Ramos (cell line): ENCODE measurements around the gene MEGF11.
"Not testable (repeated sequence)": the region's sequence is repeated elsewhere in the genome, so short reads cannot be mapped to it uniquely, and the experiment has no call there.

ENCODE experiments used
- in situ Hi-C: fragments of 300-500 bp; cut with MboI; formaldehyde crosslinking; loops from one replicate; pipeline ENCODE4 v1.14.3; 2022; ENCODE audit warnings: low sequenced_read_pairs; ENCODE audit not compliant: unreplicated experiment

The MEGF11 gene

GRCh38 chr15:65996901-65997300, 256.6 kb downstream of the MEGF11 start:
- in situ Hi-C loops = no loop called here

GRCh38 chr15:65994832-65995231, 258.7 kb downstream of the MEGF11 start:
- in situ Hi-C loops = no loop called here

- in situ Hi-C loops = no loop called here
Observed at GRCh38 chr15:65993762-65994161, 259.8 kb downstream of the MEGF11 start.

- in situ Hi-C loops = no loop called here
Observed at GRCh38 chr15:65993236-65993635, 260.3 kb downstream of the MEGF11 start.

GRCh38 chr15:65991721-65992483, 261.6 kb downstream of the MEGF11 start:
- in situ Hi-C loops = no loop called here

- in situ Hi-C loops = no loop called here
Observed at GRCh38 chr15:65990298-65990981, 263.1 kb downstream of the MEGF11 start.

GRCh38 chr15:65987100-65987499, 266.4 kb downstream of the MEGF11 start:
- in situ Hi-C loops = no loop called here

GRCh38 chr15:65986416-65986815, 267.1 kb downstream of the MEGF11 start:
- in situ Hi-C loops = no loop called here

GRCh38 chr15:65985387-65985786, 268.2 kb downstream of the MEGF11 start:
- in situ Hi-C loops = no loop called here

GRCh38 chr15:65982627-65983322, 270.8 kb downstream of the MEGF11 start:
- in situ Hi-C loops = no loop called here

GRCh38 chr15:65981837-65982626, 271.5 kb downstream of the MEGF11 start:
- in situ Hi-C loops = no loop called here

GRCh38 chr15:65980824-65981456, 272.6 kb downstream of the MEGF11 start:
- in situ Hi-C loops = no loop called here

- in situ Hi-C loops = no loop called here
Observed at GRCh38 chr15:65979837-65980236, 273.7 kb downstream of the MEGF11 start.

- in situ Hi-C loops = no loop called here
Observed at GRCh38 chr15:65979316-65979715, 274.2 kb downstream of the MEGF11 start.

- in situ Hi-C loops = no loop called here
Observed at GRCh38 chr15:65978110-65978509, 275.4 kb downstream of the MEGF11 start.

- in situ Hi-C loops = not testable (repeated sequence)
Observed at GRCh38 chr15:65976196-65976595, 277.4 kb downstream of the MEGF11 start.

- in situ Hi-C loops = no loop called here
Observed at GRCh38 chr15:65971741-65971995, 281.9 kb downstream of the MEGF11 start.

- in situ Hi-C loops = no loop called here
Observed at GRCh38 chr15:65970937-65971740, 282.4 kb downstream of the MEGF11 start.
